ENCODE measurements around the gene DPEP2NB.
"Not testable (repeated sequence)": the region's sequence is repeated elsewhere in the genome, so short reads cannot be mapped to it uniquely, and the experiment has no call there.

The DPEP2NB gene

GRCh38 chr16:67982011-67982696 lies 33.6 kb downstream of the DPEP2NB start:
- TF ChIP-seq CTCF (IDR thresholded peaks at IDR 0.05; ENCODE audit: low read depth, low read length): no peak
- DNase-seq (ENCODE audit: low read depth in 2 of 2): no peak

GRCh38 chr16:67979955-67980678 lies 35.6 kb downstream of the DPEP2NB start, which contains the start of gene DPEP3:
DPEP3 (minus strand) TSS chr16:67980499; CDS start chr16:67980380, 119 bp downstream.
- no peak for DNase-seq (ENCODE audit: low read depth in 2 of 2)
- H3K4me3 ChIP-seq (replicated peaks in 1 of 2; ENCODE audit: low read depth in 2 of 2, low read length in 2 of 2): no peak within 1 kb of the TSS
- peak; percentile 36 for TF ChIP-seq CTCF (IDR thresholded peaks at IDR 0.05; ENCODE audit: low read depth, low read length)

More at GRCh38 chr16:67982011-67982696, 33.6 kb downstream of the DPEP2NB start:
- H3K4me3 ChIP-seq (replicated peaks in 1 of 2; ENCODE audit: low read depth in 2 of 2, low read length in 2 of 2): no peak overlapping the region

GRCh38 chr16:67977469-67978227 lies 38.1 kb downstream of the DPEP2NB start:
- H3K4me3 ChIP-seq (replicated peaks in 1 of 2; ENCODE audit: low read depth in 2 of 2, low read length in 2 of 2): no peak overlapping the region
- DNase-seq (ENCODE audit: low read depth in 2 of 2): no peak
- TF ChIP-seq CTCF (IDR thresholded peaks at IDR 0.05; ENCODE audit: low read depth, low read length): no peak

GRCh38 chr16:67977005-67977404 lies 38.7 kb downstream of the DPEP2NB start:
- TF ChIP-seq CTCF (IDR thresholded peaks at IDR 0.05; ENCODE audit: low read depth, low read length): no peak
- no peak overlapping the region for H3K4me3 ChIP-seq (replicated peaks in 1 of 2; ENCODE audit: low read depth in 2 of 2, low read length in 2 of 2)
- DNase-seq (ENCODE audit: low read depth in 2 of 2): no peak

- no peak for DNase-seq (ENCODE audit: low read depth in 2 of 2)
- TF ChIP-seq CTCF (IDR thresholded peaks at IDR 0.05; ENCODE audit: low read depth, low read length): no peak
- no peak overlapping the region for H3K4me3 ChIP-seq (replicated peaks in 1 of 2; ENCODE audit: low read depth in 2 of 2, low read length in 2 of 2)
Measured at GRCh38 chr16:67976205-67976604, 39.5 kb downstream of the DPEP2NB start.

GRCh38 chr16:67975321-67976105 lies 40.2 kb downstream of the DPEP2NB start:
- H3K4me3 ChIP-seq (replicated peaks in 1 of 2; ENCODE audit: low read depth in 2 of 2, low read length in 2 of 2): no peak overlapping the region
- no peak for DNase-seq (ENCODE audit: low read depth in 2 of 2)
- no peak for TF ChIP-seq CTCF (IDR thresholded peaks at IDR 0.05; ENCODE audit: low read depth, low read length)

GRCh38 chr16:67972285-67972684 lies 43.4 kb downstream of the DPEP2NB start:
- DNase-seq (ENCODE audit: low read depth in 2 of 2); H3K4me3 ChIP-seq (replicated peaks in 1 of 2; ENCODE audit: low read depth in 2 of 2, low read length in 2 of 2): not testable (repeated sequence)

All from cardiac fibroblast (primary cell).